ENCODE results near the gene SOCS6.
A peak's percentile ranks its signal among the peaks of the same experiment; 100 is the strongest.

DNA sequence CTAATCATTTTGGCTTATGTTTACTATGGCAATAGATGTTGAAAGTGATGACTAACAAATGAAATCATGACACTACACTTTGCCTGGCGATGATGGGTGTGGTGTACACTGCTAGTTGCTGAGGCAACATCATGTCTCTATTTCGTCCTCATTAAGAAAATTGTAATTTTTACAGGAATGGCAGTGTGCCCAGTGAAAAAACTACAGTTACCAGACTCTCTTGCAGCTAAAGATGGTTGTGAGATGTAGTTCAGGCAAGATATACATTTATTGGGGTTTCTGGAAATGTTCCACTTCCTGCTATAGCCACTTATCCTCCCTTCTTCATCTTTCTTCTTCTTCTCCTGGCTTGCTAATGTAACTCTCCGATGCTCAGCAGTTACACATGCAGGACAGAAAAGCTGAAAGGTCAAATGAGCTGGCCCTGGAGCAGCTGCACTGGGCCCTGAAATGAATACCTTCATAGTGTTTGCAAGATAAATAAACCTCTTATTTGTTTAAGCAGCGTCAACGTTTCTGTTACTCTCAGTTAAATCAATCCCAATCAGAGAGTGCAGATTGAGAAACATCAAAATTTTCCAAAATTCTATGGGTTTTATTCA is 46.0 kb downstream of the SOCS6 start:
- TF ChIP-seq HNF4G (IDR thresholded peaks at IDR 0.05) (peak; percentile 51), CTCF (IDR thresholded peaks at IDR 0.05; ENCODE audit: low read depth, low read length, missing input control) (no peak), REST (IDR thresholded peaks at IDR 0.05) (peak; percentile 42)
- TF ChIP-seq, protein P1, sequence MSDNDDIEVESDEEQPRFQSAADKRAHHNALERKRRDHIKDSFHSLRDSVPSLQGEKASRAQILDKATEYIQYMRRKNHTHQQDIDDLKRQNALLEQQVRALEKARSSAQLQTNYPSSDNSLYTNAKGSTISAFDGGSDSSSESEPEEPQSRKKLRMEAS (IDR thresholded peaks at IDR 0.05), result peak; percentile 53

Data from liver (tissue), 3 donors.